ENCODE measurements around the gene IMPDH1.

DNA sequence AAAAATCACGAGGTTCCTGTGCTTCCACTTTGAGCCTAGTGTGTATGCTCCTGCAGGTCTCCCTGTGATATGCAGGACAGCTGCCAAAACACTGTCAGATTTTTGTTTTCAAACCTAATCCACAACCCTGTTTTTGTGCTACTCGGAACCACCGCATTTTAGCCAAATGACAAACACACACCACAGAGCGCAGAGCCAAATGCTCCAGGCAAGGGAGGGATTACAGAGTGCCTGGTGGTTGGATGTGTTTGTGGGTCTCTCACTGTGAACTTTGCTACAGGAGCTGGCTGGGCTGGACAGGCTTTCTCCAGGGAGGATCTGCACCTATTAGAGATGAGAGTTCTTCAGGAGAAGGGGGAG is 60.3 kb downstream of the IMPDH1 start:
- no peak for TF ChIP-seq EGR1 (conservative IDR thresholded peaks at IDR 0.05)
- no peak for TF ChIP-seq MYBL2 (IDR thresholded peaks at IDR 0.05; ENCODE audit: low read depth)
- TF ChIP-seq MYBL2 (CRISPR knock-in tag; IDR thresholded peaks at IDR 0.05; ENCODE audit: borderline replicate concordance): no peak
- TF ChIP-seq SLC30A9 (CRISPR knock-in tag; IDR thresholded peaks at IDR 0.05): no peak
- TF ChIP-seq NCOA1 (IDR thresholded peaks at IDR 0.05; ENCODE audit: low read depth): no peak
- TF ChIP-seq POLR2A (conservative IDR thresholded peaks at IDR 0.05): no peak
- no peak for TF ChIP-seq HNRNPL (IDR thresholded peaks at IDR 0.05; ENCODE audit: low read depth, low read length)
- TF ChIP-seq ZKSCAN3 (CRISPR knock-in tag; IDR thresholded peaks at IDR 0.05): no peak
- TF ChIP-seq EZH2 (IDR thresholded peaks at IDR 0.05; ENCODE audit: borderline replicate concordance, low read depth, low read length): no peak
- TF ChIP-seq XRCC4 (IDR thresholded peaks at IDR 0.05; ENCODE audit: extremely low read depth, insufficient read depth, insufficient read length): no peak
- TF ChIP-seq NBN (IDR thresholded peaks at IDR 0.05; ENCODE audit: low read depth): no peak
- TF ChIP-seq, protein P1, sequence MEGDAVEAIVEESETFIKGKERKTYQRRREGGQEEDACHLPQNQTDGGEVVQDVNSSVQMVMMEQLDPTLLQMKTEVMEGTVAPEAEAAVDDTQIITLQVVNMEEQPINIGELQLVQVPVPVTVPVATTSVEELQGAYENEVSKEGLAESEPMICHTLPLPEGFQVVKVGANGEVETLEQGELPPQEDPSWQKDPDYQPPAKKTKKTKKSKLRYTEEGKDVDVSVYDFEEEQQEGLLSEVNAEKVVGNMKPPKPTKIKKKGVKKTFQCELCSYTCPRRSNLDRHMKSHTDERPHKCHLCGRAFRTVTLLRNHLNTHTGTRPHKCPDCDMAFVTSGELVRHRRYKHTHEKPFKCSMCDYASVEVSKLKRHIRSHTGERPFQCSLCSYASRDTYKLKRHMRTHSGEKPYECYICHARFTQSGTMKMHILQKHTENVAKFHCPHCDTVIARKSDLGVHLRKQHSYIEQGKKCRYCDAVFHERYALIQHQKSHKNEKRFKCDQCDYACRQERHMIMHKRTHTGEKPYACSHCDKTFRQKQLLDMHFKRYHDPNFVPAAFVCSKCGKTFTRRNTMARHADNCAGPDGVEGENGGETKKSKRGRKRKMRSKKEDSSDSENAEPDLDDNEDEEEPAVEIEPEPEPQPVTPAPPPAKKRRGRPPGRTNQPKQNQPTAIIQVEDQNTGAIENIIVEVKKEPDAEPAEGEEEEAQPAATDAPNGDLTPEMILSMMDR (IDR thresholded peaks at IDR 0.05 in 2 of 3, conservative IDR thresholded peaks at IDR 0.05 in 1 of 3; ENCODE audit: insufficient read depth in 2 of 3, low read depth in 1 of 3, low read length in 3 of 3): no peak
- no peak for TF ChIP-seq MXI1 (IDR thresholded peaks at IDR 0.05; ENCODE audit: low read depth, low read length)
